NB4 (cell line): Measurements from ENCODE around the gene TLL2.

ENCODE experiments used
- MYC ChIP-seq: IDR thresholded peaks from 2 replicates; pipeline ENCODE4 v1.6.1; 2011; ENCODE audit warnings: low read depth, low read length
- TF ChIP-seq, protein P1 (sequence below): IDR thresholded peaks from one replicate; pipeline ENCODE4 v1.5.1; 2012; ENCODE audit warnings: low read depth, low read length

DNA sequence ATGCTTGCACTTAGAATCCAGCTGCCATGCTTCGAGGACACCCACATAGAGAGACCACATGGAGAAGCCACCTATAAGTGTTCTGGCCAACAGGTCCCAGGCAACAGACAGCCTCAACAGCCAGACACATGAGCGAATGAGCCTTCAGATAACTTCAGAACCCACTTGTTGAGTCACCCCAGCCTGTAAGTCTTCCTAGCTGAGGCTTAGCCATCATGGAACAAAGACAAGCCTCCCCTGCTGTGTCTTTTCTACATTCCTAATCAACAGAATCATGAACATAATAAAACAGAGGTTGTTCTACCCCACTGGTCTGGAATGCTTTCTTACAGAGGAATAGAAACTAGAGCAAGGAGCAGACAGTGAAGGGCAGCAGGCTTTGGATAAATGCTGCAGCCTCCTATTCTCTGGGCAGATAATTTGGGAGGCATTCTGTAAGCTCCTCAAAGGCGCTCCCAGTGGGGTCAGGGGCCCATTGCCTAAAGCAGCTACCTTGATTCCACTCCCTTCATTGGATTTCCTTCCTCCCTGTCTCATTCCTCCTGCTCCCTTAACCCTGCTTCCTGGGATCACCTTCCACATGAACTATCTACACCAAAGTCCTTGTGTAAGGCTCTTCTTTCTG, 4.6 kb downstream of the TLL2 start:
- TF ChIP-seq, protein P1, sequence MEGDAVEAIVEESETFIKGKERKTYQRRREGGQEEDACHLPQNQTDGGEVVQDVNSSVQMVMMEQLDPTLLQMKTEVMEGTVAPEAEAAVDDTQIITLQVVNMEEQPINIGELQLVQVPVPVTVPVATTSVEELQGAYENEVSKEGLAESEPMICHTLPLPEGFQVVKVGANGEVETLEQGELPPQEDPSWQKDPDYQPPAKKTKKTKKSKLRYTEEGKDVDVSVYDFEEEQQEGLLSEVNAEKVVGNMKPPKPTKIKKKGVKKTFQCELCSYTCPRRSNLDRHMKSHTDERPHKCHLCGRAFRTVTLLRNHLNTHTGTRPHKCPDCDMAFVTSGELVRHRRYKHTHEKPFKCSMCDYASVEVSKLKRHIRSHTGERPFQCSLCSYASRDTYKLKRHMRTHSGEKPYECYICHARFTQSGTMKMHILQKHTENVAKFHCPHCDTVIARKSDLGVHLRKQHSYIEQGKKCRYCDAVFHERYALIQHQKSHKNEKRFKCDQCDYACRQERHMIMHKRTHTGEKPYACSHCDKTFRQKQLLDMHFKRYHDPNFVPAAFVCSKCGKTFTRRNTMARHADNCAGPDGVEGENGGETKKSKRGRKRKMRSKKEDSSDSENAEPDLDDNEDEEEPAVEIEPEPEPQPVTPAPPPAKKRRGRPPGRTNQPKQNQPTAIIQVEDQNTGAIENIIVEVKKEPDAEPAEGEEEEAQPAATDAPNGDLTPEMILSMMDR = no peak
- TF ChIP-seq MYC = no peak
